Ovary (tissue), 9 donors: ENCODE data around the gene SAMHD1. TPM values are rescaled to one million over a fixed set of nuclear protein-coding genes. Genes with fewer than 3 reads are reported as not detected.

Experiments used
- DNase-seq, 5 donors: peaks; one replicate each; pipeline ENCODE4 v3.0.0-alpha.2; 2019 to 2020
- H3K27ac ChIP-seq, 2 donors: fragments of 200-600 bp; one replicate each; pipeline versions ENCODE4 v1.5.1 to v1.8.0; 2019 to 2022
- H3K27me3 ChIP-seq: fragments of 200-600 bp; one replicate; pipeline ENCODE4 v1.8.0; 2022
- H3K36me3 ChIP-seq: fragments of 200-600 bp; sonication (generic); one replicate; pipeline ENCODE4 v1.5.1; 2019
- H3K4me1 ChIP-seq: one replicate; pipeline ENCODE4 v1.8.1; 2013; ENCODE audit warnings: mild to moderate bottlenecking, moderate library complexity; ENCODE audit not compliant: insufficient read depth
- H3K4me3 ChIP-seq: fragments of 200-600 bp; sonication (generic); one replicate; pipeline ENCODE4 v1.5.1; 2017
- H3K9me3 ChIP-seq, 2 donors: fragments of 200-600 bp in 1 of 2; sonication (generic) in 1 of 2; one replicate each; pipeline versions ENCODE4 v1.5.1 to v1.8.1; 2013 to 2019; ENCODE audit warnings: mild to moderate bottlenecking in 1 of 2, moderate library complexity in 1 of 2
- EP300 ChIP-seq: sonication (generic); formaldehyde crosslinking; IDR thresholded peaks from one replicate; pipeline ENCODE4 v1.6.1; 2017; ENCODE audit warnings: antibody characterized with exemption
- POLR2A ChIP-seq: fragments of 450-650 bp; IDR thresholded peaks from one replicate; pipeline ENCODE4 v1.6.1; 2017; ENCODE audit warnings: antibody characterized with exemption, mild to moderate bottlenecking, moderate library complexity
- WGBS, 3 donors: extraction: QIAGEN DNeasy Blood & Tissue Kit in 1 of 3; methylation state at CpG; one replicate each; pipeline versions ENCODE4 v1.1.5 to v1.1.7; 2013 to 2017; 5-methylcytosine and 5-hydroxymethylcytosine counted together
- intact Hi-C, 4 donors: fragments of 100-400 bp; cut with DNase I; formaldehyde crosslinking; loops; one replicate each; pipeline versions ENCODE4 v1.11.0 to v1.15.1; 2022 to 2023
- polyA plus RNA-seq, 2 donors: library from polyadenylated mRNA; stranded (reverse); fragments of 200-250 nt in 1 of 2; fragments of 350-450 nt in 1 of 2; fragmentation: Illumina TruSeq in 1 of 2; extraction: RNeasy Lipid Tissue Mini Kit (QIAGEN cat#74804) in 1 of 2; gene quantifications; one replicate each; pipeline ENCODE4 v1.2.3, GENCODE V29; 2013 to 2014
- total RNA-seq, 7 donors: library from RNA; depleted of rRNA in 2 of 7; stranded (reverse); fragments of >200 nt in 2 of 7; fragmentation: NEBNext Ultra II Directional in 3 of 7; extraction: Animal tissue kit (Norgen Biotek cat#: 25700) in 3 of 7; gene quantifications; one replicate each; pipeline versions ENCODE4 v1.1.0 to v1.2.4, GENCODE V29; 2016 to 2023
- TF ChIP-seq, protein P1 (sequence below), 3 donors: fragments of 450-650 bp in 2 of 3; fragments of 200-600 bp in 1 of 3; IDR thresholded peaks; one replicate each; pipeline versions ENCODE4 v1.5.1 to v1.8.0; 2016 to 2022; ENCODE audit warnings: antibody characterized with exemption in 3 of 3, mild to moderate bottlenecking in 1 of 3
- donor health status: DM: no; HTN: no; CAD: no; lungs with moderate emphysema.
- donor health status: DM: no; HTN: no; CAD: no.
- donor health status: Bipolar disorder and iron deficiency.
- donor health status: DM: yes; HTN: yes; CAD: no.
- donor health status: DM: no; HTN: no; CAD: no.
- donor health status: DM: yes; HTN: yes; CAD: no.

Gene SAMHD1
- total and polyA plus RNA-seq, 9 donors: 25.4 to 184 (median 103) TPM

DNA sequence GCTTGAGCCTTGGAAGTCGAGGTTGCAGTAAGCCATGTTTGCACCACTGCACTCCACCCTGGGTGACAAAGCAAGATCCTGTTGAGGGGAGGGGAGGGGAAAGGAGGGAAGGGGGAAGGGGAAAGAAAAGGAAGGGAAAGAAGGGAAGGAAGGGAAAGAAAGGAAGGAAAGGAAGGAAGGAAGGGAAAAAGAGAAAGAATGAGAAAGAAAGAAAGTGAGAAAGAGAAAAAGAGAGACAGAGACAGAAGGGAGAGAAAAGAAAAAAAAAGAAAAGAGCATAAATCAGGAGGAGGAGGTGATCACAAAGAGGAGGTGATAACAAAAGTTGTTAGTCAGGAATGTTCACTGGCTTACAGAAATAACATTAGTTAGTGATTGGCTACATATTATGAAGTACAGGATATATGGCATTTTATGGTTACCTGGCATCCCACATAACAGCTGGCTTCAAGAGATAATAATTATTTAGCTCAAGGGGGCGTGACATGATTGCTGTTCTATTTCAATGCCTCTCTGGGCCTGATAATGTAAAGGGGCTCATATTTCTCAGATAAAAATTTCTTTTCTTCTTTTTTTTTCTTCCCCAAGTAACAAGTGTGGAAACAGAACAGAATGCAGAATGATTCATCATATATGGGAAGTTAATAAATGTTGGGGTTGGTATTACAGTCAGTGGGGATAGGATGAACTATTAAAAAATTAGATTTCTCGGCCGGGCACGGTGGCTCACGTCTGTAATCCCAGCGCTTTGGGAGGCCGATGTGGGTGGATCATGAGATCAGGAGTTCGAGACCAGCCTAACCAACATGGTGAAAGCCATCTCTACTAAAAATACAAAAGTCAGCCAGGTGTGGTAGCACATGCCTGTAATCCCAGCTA, 27.1 kb downstream of the SAMHD1 start:
- Histone ChIP-seq H3K27me3 (no peaks in the 10 kb centered on the region), H3K4me3 (no peak overlapping the region), H3K9me3 (no peaks in the 10 kb centered on the region), H3K36me3 (no peaks in the 10 kb centered on the region), H3K27ac (no peak overlapping the region), H3K4me1 (no peaks in the 10 kb centered on the region)
- DNase-seq: no peak
- WGBS, 3 donors: 83 to 88% (median 84%) methylated on average over 9 of the region's 9 CpGs
- intact Hi-C loops: no loop called here
- TF ChIP-seq POLR2A (no peak), EP300 (no peak)
- TF ChIP-seq, protein P1, sequence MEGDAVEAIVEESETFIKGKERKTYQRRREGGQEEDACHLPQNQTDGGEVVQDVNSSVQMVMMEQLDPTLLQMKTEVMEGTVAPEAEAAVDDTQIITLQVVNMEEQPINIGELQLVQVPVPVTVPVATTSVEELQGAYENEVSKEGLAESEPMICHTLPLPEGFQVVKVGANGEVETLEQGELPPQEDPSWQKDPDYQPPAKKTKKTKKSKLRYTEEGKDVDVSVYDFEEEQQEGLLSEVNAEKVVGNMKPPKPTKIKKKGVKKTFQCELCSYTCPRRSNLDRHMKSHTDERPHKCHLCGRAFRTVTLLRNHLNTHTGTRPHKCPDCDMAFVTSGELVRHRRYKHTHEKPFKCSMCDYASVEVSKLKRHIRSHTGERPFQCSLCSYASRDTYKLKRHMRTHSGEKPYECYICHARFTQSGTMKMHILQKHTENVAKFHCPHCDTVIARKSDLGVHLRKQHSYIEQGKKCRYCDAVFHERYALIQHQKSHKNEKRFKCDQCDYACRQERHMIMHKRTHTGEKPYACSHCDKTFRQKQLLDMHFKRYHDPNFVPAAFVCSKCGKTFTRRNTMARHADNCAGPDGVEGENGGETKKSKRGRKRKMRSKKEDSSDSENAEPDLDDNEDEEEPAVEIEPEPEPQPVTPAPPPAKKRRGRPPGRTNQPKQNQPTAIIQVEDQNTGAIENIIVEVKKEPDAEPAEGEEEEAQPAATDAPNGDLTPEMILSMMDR (IDR thresholded peaks at IDR 0.05): no peak

DNA sequence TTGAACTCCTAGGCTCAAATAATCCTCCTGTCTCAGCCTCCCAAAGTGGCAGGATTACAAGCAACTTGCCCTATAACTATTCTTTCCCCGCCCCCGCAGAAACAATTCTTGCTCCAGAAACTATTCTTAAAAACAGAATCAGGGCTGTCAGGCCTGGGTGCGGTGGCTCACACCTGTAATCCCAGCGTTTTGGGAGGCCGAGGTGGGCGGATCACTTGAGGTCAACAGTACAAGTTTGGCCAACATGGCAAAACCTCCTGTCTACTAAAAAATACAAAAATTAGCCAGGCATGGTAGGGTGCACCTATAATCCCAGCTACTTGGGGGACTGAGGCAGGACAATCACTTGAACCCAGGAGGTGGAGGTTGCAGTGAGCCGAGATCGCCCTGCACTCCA, 31.2 kb downstream of the SAMHD1 start:
- WGBS, 3 donors: 81 to 93% (median 88%) methylated on average over 7 to 8 of the region's 8 CpGs
- TF ChIP-seq, protein P1 (IDR thresholded peaks at IDR 0.05): no peak
- TF ChIP-seq POLR2A (no peak), EP300 (no peak)

DNA sequence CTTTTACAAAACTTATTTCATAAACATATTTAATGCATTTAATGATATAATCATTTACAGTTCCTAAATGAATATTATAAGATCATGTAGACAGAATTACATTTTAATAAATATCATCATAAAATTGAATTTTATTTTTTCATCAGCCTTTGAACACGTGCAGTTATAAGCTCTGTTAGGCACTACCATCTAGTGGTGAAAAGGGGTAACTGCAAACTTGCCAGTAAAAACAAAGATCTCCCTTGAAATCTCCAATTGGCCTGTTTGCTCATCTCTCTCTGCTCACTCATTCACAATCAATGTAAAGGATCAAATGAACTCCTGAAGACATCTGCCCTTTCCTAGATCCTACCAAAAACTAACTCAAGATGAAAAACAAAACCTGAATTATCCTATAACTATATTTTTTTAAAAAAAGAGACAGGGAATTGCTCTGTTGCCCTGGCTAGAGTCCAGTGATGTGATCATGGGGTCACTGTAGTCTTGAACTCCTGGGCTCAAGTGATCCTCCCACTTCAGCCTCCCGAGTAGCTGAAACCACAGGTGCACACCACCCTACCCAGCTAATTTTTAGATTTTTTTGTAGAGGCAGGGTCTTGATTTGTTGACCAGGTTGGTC, 31.7 kb downstream of the SAMHD1 start:
- Histone ChIP-seq H3K27ac (no peak overlapping the region), H3K4me3 (no peak overlapping the region), H3K9me3 (no peaks in the 10 kb centered on the region), H3K4me1 (no peaks in the 10 kb centered on the region), H3K36me3 (no peaks in the 10 kb centered on the region), H3K27me3 (no peaks in the 10 kb centered on the region)
- no peak for DNase-seq
- intact Hi-C loops: no loop called here
- TF ChIP-seq, protein P1 (IDR thresholded peaks at IDR 0.05): peak; percentile 71 to 83 (median 77)
- TF ChIP-seq EP300: no peak
- WGBS, 3 donors: 0 to 1% (median 1%) methylated on average over 2 of the region's 2 CpGs

More for the DNA sequence above, 31.2 kb downstream of the SAMHD1 start:
- no peaks in the 10 kb centered on the region for H3K9me3 ChIP-seq
- no peaks in the 10 kb centered on the region for H3K4me1 ChIP-seq
- intact Hi-C loops: no loop called here
- no peak overlapping the region for H3K27ac ChIP-seq
- H3K4me3 ChIP-seq: no peak overlapping the region
- no peaks in the 10 kb centered on the region for H3K36me3 ChIP-seq
- no peaks in the 10 kb centered on the region for H3K27me3 ChIP-seq
- no peak for DNase-seq

DNA sequence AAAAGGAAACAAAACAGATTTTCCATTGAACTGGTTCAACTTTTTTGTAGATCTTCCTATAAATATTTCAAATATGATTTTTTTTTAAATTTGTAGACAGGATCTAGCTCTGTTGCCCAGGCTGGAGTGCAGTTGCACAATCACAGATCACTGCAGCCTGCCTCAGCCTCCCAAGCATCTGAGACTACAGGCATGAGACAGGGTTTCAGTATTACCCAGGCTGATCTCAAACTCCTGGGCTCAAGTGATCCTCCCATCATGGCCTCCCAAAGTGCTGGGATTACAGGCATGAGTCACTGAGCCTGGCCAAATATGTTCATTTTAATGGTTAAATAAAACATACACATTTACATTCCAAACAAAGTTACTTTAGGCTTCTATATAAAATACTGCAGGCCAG, 33.6 kb downstream of the SAMHD1 start:
- intact Hi-C loops: no loop called here
- no peak for DNase-seq
- no peaks in the 10 kb centered on the region for H3K9me3 ChIP-seq
- TF ChIP-seq POLR2A: no peak
- TF ChIP-seq, protein P1 (IDR thresholded peaks at IDR 0.05): no peak
- TF ChIP-seq EP300: no peak
- no peak overlapping the region for H3K4me3 ChIP-seq
- no peaks in the 10 kb centered on the region for H3K4me1 ChIP-seq
- no peaks in the 10 kb centered on the region for H3K27me3 ChIP-seq
- H3K27ac ChIP-seq: no peak overlapping the region
- H3K36me3 ChIP-seq: no peaks in the 10 kb centered on the region
